Lung (tissue), 12 donors: ENCODE measurements around the gene ECE1. TPM values are rescaled to one million over a fixed set of nuclear protein-coding genes. Genes with fewer than 3 reads are reported as not detected.

Experiments
- ATAC-seq: fragments of 200-7000 bp; cut with Tn5 transposase; one replicate; pipeline ENCODE4 v1.9.1; 2020; ENCODE audit warnings: moderate number of reproducible peaks; ENCODE audit not compliant: insufficient read depth, low FRiP score
- DNase-seq, 3 donors: peaks; one replicate each; pipeline ENCODE4 v3.0.0-alpha.2; 2013 to 2017
- H3K27ac ChIP-seq, 2 donors: one replicate each; pipeline ENCODE4 v1.5.1; 2013; ENCODE audit warnings: mild to moderate bottlenecking in 2 of 2, moderate library complexity in 2 of 2, control low read depth in 1 of 2, inconsistent platforms in 1 of 2, low read depth in 1 of 2, low read length in 1 of 2
- H3K27me3 ChIP-seq, 3 donors: one replicate each; pipeline ENCODE4 v1.5.1; 2013; ENCODE audit warnings: low read length in 2 of 3; ENCODE audit not compliant: control insufficient read depth in 3 of 3, insufficient read depth in 3 of 3
- H3K36me3 ChIP-seq, 4 donors: one replicate each; pipeline ENCODE4 v1.5.1; 2013; ENCODE audit warnings: low read length in 4 of 4, mild to moderate bottlenecking in 1 of 4, moderate library complexity in 1 of 4; ENCODE audit not compliant: control insufficient read depth in 4 of 4, insufficient read depth in 4 of 4
- H3K4me1 ChIP-seq, 5 donors: one replicate each; pipeline ENCODE4 v1.5.1; 2013; ENCODE audit warnings: low read length in 5 of 5, mild to moderate bottlenecking in 2 of 5, moderate library complexity in 1 of 5; ENCODE audit not compliant: control insufficient read depth in 5 of 5, insufficient read depth in 5 of 5
- H3K4me3 ChIP-seq: one replicate; pipeline ENCODE4 v1.5.1; 2013; ENCODE audit warnings: mild to moderate bottlenecking, control low read depth, moderate library complexity
- H3K9ac ChIP-seq, 2 donors: one replicate each; pipeline ENCODE4 v1.5.1; 2013; ENCODE audit warnings: low read length in 2 of 2, control low read depth in 1 of 2; ENCODE audit not compliant: insufficient read depth in 1 of 2
- H3K9me3 ChIP-seq, 4 donors: one replicate each; pipeline ENCODE4 v1.5.1; 2013; ENCODE audit warnings: low read length in 3 of 4, mild to moderate bottlenecking in 1 of 4, moderate library complexity in 1 of 4; ENCODE audit not compliant: control insufficient read depth in 4 of 4, insufficient read depth in 3 of 4
- CTCF ChIP-seq: IDR thresholded peaks from 2 replicates; pipeline ENCODE4 v1.5.1; 2012; ENCODE audit warnings: mild to moderate bottlenecking; ENCODE audit errors: control extremely low read depth, extremely low read depth
- WGBS, 2 donors: extraction: QIAGEN DNeasy Blood & Tissue Kit; methylation state at CpG; one replicate each; pipeline ENCODE4 v1.1.7; 2013; 5-methylcytosine and 5-hydroxymethylcytosine counted together
- polyA plus RNA-seq, 2 donors: library from polyadenylated mRNA; stranded (reverse); fragments of 200-250 nt; gene quantifications; one replicate each; pipeline ENCODE4 v1.2.1, GENCODE V29; 2013
- total RNA-seq, 2 donors: library from RNA; depleted of rRNA in 1 of 2; stranded (reverse); fragments of >200 nt in 1 of 2; gene quantifications; one replicate each; pipeline ENCODE4 v1.2.1, GENCODE V29; 2014 to 2021
- donor health status: control.
- donor health status: control.
- donor health status: Bipolar disorder and iron deficiency.
- donor health status: healthy.
- donor health status: DM: yes; HTN: yes; CAD: no.

ECE1 gene
- total and polyA plus RNA-seq, 4 donors = 55.7 to 129 (median 105) TPM

DNA sequence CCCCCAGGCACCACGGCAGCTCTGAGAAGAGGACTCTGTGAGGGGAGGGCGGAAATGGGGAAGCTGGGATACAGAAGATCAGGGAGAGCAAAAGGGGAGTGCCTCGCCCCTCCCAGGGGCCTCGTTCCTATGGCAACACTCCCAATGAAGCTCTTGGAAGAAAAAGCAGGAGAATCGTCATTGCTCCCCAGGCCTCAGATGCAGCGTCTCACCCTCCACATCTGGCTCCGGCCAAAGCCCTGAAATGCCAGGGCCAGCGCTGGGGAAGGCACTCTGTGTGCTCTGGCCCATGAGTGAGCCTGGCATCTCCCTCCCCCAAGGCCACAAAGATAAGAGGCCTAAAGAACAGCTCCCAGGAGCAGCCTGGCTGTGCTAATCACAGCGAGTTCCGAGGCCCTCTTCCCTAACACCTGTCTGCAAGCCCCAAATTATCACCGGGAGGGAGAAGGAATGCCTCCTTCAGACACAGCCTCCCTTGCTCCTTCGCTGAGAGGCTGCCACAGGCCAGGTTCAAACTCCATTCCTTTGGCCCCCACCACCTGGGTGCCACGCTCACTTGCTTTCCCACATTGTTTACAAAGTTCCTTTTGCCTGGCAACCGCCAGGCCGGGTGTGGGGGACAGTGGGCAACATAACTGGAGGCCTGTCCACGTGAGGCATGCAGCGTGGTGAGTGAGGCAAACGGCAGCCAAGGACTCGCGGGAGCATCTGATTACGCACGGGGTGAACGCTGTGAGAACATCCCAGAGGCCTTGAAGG, 27.8 kb downstream of the ECE1 start:
- 52 to 63% methylated on average over 23 of the region's 23 CpGs for WGBS, 2 donors
- Histone ChIP-seq H3K27me3 (no peaks in the 10 kb centered on the region), H3K9ac (no peak overlapping the region), H3K4me1 (peaks cover 0 to 45% (median 26%) of the 10 kb centered on the region in 5 donors), H3K9me3 (no peaks in the 10 kb centered on the region), H3K4me3 (no peak overlapping the region), H3K36me3 (peaks cover 0 to 8% (median 2%) of the 10 kb centered on the region in 4 donors), H3K27ac (peak overlapping the region; percentile 88 to 93)
- DNase-seq = peak; percentile 61 to 66 (median 66)
- ATAC-seq = no peak
- no peak for TF ChIP-seq CTCF

DNA sequence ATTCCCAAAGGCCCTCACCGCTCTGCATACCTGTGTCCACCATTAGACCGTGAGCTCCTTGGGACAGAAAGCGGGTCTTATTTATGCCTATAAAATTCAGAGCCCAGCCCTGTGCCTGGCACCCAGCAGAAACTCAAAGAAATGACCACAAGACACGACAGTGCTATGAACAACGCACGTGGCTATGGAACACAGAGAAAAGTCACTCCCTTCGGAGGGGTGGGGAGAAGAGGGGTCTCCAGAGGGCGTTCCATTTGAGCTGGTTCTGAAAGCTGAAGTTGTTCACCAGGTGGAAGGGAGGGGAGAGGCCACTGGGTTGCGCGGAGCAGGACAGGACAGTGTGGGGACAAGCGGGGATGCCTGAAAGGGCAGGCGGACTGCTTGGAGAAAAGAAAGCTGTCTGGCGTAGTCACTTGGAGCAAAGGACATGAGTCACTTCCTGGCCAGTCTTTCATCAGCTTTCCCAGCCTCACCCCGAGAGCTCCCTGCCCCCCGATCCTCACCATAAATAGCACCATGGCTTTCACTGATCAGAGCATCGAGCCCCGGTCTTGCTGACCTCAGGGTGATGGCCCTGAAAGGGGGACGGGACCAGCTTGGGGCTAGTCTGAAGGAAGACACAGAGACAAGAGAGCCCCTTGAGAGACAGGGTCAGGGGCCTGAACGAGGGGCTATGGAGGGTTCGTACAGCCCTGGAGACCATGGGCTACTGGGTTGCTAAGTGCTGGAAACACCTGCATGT, 28.5 kb downstream of the ECE1 start:
- DNase-seq (peak in 2 of 3 donors; percentile 58 to 80), ATAC-seq (peak; percentile 51)

GRCh38 chr1:21260405-21261125, 29.7 kb downstream of the ECE1 start:
- Histone ChIP-seq H3K27me3 (no peaks in the 10 kb centered on the region), H3K4me1 (peaks cover under 1 to 41% (median 21%) of the 10 kb centered on the region in 5 donors), H3K36me3 (peaks cover 0 to 22% (median 15%) of the 10 kb centered on the region in 4 donors), H3K9me3 (no peaks in the 10 kb centered on the region), H3K4me3 (no peak overlapping the region), H3K9ac (no peak overlapping the region), H3K27ac (peak overlapping the region in 1 of 2 donors; percentile 11)
- WGBS, 2 donors = 59 to 77% methylated on average over 22 of the region's 22 CpGs
- TF ChIP-seq CTCF = no peak
- ATAC-seq = no peak
- peak in 2 of 3 donors; percentile 58 to 62 for DNase-seq

More for the DNA sequence above, 28.5 kb downstream of the ECE1 start:
- no peak for TF ChIP-seq CTCF
- Histone ChIP-seq H3K9me3 (no peaks in the 10 kb centered on the region), H3K9ac (no peak overlapping the region), H3K27me3 (no peaks in the 10 kb centered on the region), H3K4me3 (no peak overlapping the region), H3K4me1 (peaks cover 0 to 43% (median 26%) of the 10 kb centered on the region in 5 donors), H3K36me3 (peaks cover 0 to 14% (median 9%) of the 10 kb centered on the region in 4 donors), H3K27ac (peak overlapping the region; percentile 88 to 93)
- 35 to 44% methylated on average over 20 of the region's 20 CpGs for WGBS, 2 donors
